Ovary (tissue), 9 donors: ENCODE results near the gene P3H2. TPM values are rescaled to one million over a fixed set of nuclear protein-coding genes. Genes with fewer than 3 reads are reported as not detected.

ENCODE experiments used
- DNase-seq, 5 donors: peaks; one replicate each; pipeline ENCODE4 v3.0.0-alpha.2; 2019 to 2020
- H3K27ac ChIP-seq, 2 donors: fragments of 200-600 bp; one replicate each; pipeline versions ENCODE4 v1.5.1 to v1.8.0; 2019 to 2022
- H3K27me3 ChIP-seq: fragments of 200-600 bp; one replicate; pipeline ENCODE4 v1.8.0; 2022
- H3K36me3 ChIP-seq: fragments of 200-600 bp; sonication (generic); one replicate; pipeline ENCODE4 v1.5.1; 2019
- H3K4me1 ChIP-seq: one replicate; pipeline ENCODE4 v1.8.1; 2013; ENCODE audit warnings: mild to moderate bottlenecking, moderate library complexity; ENCODE audit not compliant: insufficient read depth
- H3K4me3 ChIP-seq: fragments of 200-600 bp; sonication (generic); one replicate; pipeline ENCODE4 v1.5.1; 2017
- H3K9me3 ChIP-seq, 2 donors: fragments of 200-600 bp in 1 of 2; sonication (generic) in 1 of 2; one replicate each; pipeline versions ENCODE4 v1.5.1 to v1.8.1; 2013 to 2019; ENCODE audit warnings: mild to moderate bottlenecking in 1 of 2, moderate library complexity in 1 of 2
- CTCF ChIP-seq, 3 donors: fragments of 450-650 bp in 2 of 3; fragments of 200-600 bp in 1 of 3; IDR thresholded peaks; one replicate each; pipeline versions ENCODE4 v1.5.1 to v1.8.0; 2016 to 2022; ENCODE audit warnings: antibody characterized with exemption in 3 of 3, mild to moderate bottlenecking in 1 of 3
- EP300 ChIP-seq: sonication (generic); formaldehyde crosslinking; IDR thresholded peaks from one replicate; pipeline ENCODE4 v1.6.1; 2017; ENCODE audit warnings: antibody characterized with exemption
- POLR2A ChIP-seq: fragments of 450-650 bp; IDR thresholded peaks from one replicate; pipeline ENCODE4 v1.6.1; 2017; ENCODE audit warnings: antibody characterized with exemption, mild to moderate bottlenecking, moderate library complexity
- WGBS, 3 donors: extraction: QIAGEN DNeasy Blood & Tissue Kit in 1 of 3; methylation state at CpG; one replicate each; pipeline versions ENCODE4 v1.1.5 to v1.1.7; 2013 to 2017; 5-methylcytosine and 5-hydroxymethylcytosine counted together
- intact Hi-C, 4 donors: fragments of 100-400 bp; cut with DNase I; formaldehyde crosslinking; loops; one replicate each; pipeline versions ENCODE4 v1.11.0 to v1.15.1; 2022 to 2023
- polyA plus RNA-seq, 2 donors: library from polyadenylated mRNA; stranded (reverse); fragments of 200-250 nt in 1 of 2; fragments of 350-450 nt in 1 of 2; fragmentation: Illumina TruSeq in 1 of 2; extraction: RNeasy Lipid Tissue Mini Kit (QIAGEN cat#74804) in 1 of 2; gene quantifications; one replicate each; pipeline ENCODE4 v1.2.3, GENCODE V29; 2013 to 2014
- total RNA-seq, 7 donors: library from RNA; depleted of rRNA in 2 of 7; stranded (reverse); fragments of >200 nt in 2 of 7; fragmentation: NEBNext Ultra II Directional in 3 of 7; extraction: Animal tissue kit (Norgen Biotek cat#: 25700) in 3 of 7; gene quantifications; one replicate each; pipeline versions ENCODE4 v1.1.0 to v1.2.4, GENCODE V29; 2016 to 2023
- donor health status: DM: no; HTN: no; CAD: no; lungs with moderate emphysema.
- donor health status: DM: no; HTN: no; CAD: no.
- donor health status: Bipolar disorder and iron deficiency.
- donor health status: DM: yes; HTN: yes; CAD: no.
- donor health status: DM: no; HTN: no; CAD: no.
- donor health status: DM: yes; HTN: yes; CAD: no.

P3H2 gene
- total and polyA plus RNA-seq, 9 donors: 10.6 to 359 (median 22.8) TPM

GRCh38 chr3:189947948-189948723 is 172.6 kb downstream of the P3H2 start:
- intact Hi-C loops: no loop called here
- 32 to 43% (median 36%) methylated on average over 6 of the region's 6 CpGs for WGBS, 3 donors

GRCh38 chr3:189947068-189947467 is 173.6 kb downstream of the P3H2 start:
- no peak for DNase-seq
- H3K27me3 ChIP-seq: no peaks in the 10 kb centered on the region
- no peaks in the 10 kb centered on the region for H3K4me1 ChIP-seq
- no peaks in the 10 kb centered on the region for H3K9me3 ChIP-seq
- intact Hi-C loops: no loop called here
- WGBS, 3 donors: 34 to 45% (median 36%) methylated on average over 4 of the region's 4 CpGs
- TF ChIP-seq CTCF (IDR thresholded peaks at IDR 0.05) (no peak), EP300 (no peak), POLR2A (no peak)
- H3K27ac ChIP-seq: no peak overlapping the region
- H3K4me3 ChIP-seq: no peak overlapping the region
- no peaks in the 10 kb centered on the region for H3K36me3 ChIP-seq

More at GRCh38 chr3:189947948-189948723, 172.6 kb downstream of the P3H2 start:
- Histone ChIP-seq H3K27ac (no peak overlapping the region), H3K4me3 (no peak overlapping the region), H3K4me1 (no peaks in the 10 kb centered on the region), H3K36me3 (no peaks in the 10 kb centered on the region), H3K27me3 (no peaks in the 10 kb centered on the region), H3K9me3 (no peaks in the 10 kb centered on the region)
- no peak for TF ChIP-seq CTCF (IDR thresholded peaks at IDR 0.05)
- no peak for TF ChIP-seq EP300
- TF ChIP-seq POLR2A: no peak
- no peak for DNase-seq

GRCh38 chr3:189945935-189946709 is 174.6 kb downstream of the P3H2 start:
- TF ChIP-seq CTCF (IDR thresholded peaks at IDR 0.05) (no peak), POLR2A (no peak), EP300 (no peak)
- no peaks in the 10 kb centered on the region for H3K4me1 ChIP-seq
- H3K36me3 ChIP-seq: no peaks in the 10 kb centered on the region
- no peak overlapping the region for H3K27ac ChIP-seq
- no peaks in the 10 kb centered on the region for H3K9me3 ChIP-seq
- no peak for DNase-seq
- intact Hi-C loops: no loop called here
- H3K4me3 ChIP-seq: no peak overlapping the region
- no peaks in the 10 kb centered on the region for H3K27me3 ChIP-seq
- WGBS, 3 donors: 87 to 90% (median 89%) methylated on average over 6 of the region's 6 CpGs

- TF ChIP-seq EP300 (no peak), POLR2A (no peak), CTCF (IDR thresholded peaks at IDR 0.05) (no peak)
- Histone ChIP-seq H3K4me1 (no peaks in the 10 kb centered on the region), H3K27ac (no peak overlapping the region), H3K4me3 (no peak overlapping the region), H3K9me3 (no peaks in the 10 kb centered on the region), H3K36me3 (no peaks in the 10 kb centered on the region), H3K27me3 (no peaks in the 10 kb centered on the region)
- no peak for DNase-seq
- WGBS, 3 donors: 89 to 93% (median 91%) methylated on average over 14 of the region's 14 CpGs
- intact Hi-C loops: no loop called here
These were observed 176.2 kb downstream of the P3H2 start for GRCh38 chr3:189944285-189945145.
